ENCODE results near the gene MEF2B.

DNA sequence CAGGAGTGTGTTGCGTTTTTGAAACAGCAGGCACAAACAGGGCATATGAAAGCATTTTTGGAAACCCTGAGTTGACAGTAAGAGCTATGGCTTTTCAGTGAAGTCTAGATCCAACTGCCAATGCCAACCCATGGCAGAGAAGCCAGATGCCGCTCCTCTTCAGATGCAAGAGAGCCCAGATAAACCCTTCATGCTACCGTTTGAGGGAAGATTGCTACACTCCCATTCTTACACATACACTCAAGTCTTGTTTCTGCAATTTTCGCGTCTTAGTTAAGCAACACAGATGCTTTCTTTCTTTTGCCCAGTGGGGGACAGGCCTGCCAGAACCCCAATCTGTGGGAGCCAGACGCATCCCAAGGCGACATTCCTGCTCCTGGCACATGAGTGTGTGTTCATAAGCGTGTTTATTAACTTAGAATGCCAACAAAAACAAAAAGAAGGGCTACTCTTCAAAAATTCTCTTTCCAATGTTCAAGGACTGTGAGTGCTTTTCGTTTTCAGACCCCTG, 11.5 kb upstream of the MEF2B start:
- TF ChIP-seq, protein P1, sequence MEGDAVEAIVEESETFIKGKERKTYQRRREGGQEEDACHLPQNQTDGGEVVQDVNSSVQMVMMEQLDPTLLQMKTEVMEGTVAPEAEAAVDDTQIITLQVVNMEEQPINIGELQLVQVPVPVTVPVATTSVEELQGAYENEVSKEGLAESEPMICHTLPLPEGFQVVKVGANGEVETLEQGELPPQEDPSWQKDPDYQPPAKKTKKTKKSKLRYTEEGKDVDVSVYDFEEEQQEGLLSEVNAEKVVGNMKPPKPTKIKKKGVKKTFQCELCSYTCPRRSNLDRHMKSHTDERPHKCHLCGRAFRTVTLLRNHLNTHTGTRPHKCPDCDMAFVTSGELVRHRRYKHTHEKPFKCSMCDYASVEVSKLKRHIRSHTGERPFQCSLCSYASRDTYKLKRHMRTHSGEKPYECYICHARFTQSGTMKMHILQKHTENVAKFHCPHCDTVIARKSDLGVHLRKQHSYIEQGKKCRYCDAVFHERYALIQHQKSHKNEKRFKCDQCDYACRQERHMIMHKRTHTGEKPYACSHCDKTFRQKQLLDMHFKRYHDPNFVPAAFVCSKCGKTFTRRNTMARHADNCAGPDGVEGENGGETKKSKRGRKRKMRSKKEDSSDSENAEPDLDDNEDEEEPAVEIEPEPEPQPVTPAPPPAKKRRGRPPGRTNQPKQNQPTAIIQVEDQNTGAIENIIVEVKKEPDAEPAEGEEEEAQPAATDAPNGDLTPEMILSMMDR (IDR thresholded peaks at IDR 0.05): no peak
- TF ChIP-seq POLR2AphosphoS5 (IDR thresholded peaks at IDR 0.05) (no peak), EP300 (IDR thresholded peaks at IDR 0.05) (no peak)
